HepG2 (cell line): ENCODE data around the gene INHBC. TPM values are rescaled to one million over a fixed set of nuclear protein-coding genes. Genes with fewer than 3 reads are reported as not detected.

Source experiments
- ATAC-seq: fragments of 200-7000 bp; cut with Tn5 transposase; 3 replicates; pipeline ENCODE4 v1.9.1; 2020; ENCODE audit warnings: mild to moderate bottlenecking, moderate library complexity
- BruUV-seq: library from RNA; stranded (reverse); fragments of 400-500 nt; replicated peaks from 2 replicates; lab custom pipeline; 2021; lab: Mats Ljungman, UMichigan
- CTCF ChIA-PET: fragments of 300-600 bp; formaldehyde crosslinking; extraction: SDS; loops from one replicate; lab custom pipeline; 2021; ENCODE audit warnings: low total read pairs, inconsistent platforms, low intra/inter-chr PET ratio; lab: Yijun Ruan, JAX
- POLR2A ChIA-PET: fragments of 350-600 bp; sonication (Branson Sonifier 250); formaldehyde crosslinking; loops from one replicate; lab custom pipeline; 2020; ENCODE audit warnings: antibody characterized with exemption, inconsistent platforms; lab: Yijun Ruan, JAX
- DNase-seq: peaks from one replicate; pipeline ENCODE4 v3.0.0-alpha.2; 2015; ENCODE audit warnings: low spot score
- FAIRE-seq: peaks from 3 replicates; lab custom pipeline; 2011; peaks lifted over from hg19 to GRCh38; lab: Jason Lieb, UNC
- H2AFZ ChIP-seq: one replicate; pipeline ENCODE4 v1.6.1; 2011; ENCODE audit warnings: low read length, inconsistent platforms
- H3K27ac ChIP-seq: fragments of 300-600 bp; 3 replicates; pipeline ENCODE4 v1.8.0; 2011; ENCODE audit warnings: mixed run types, mild to moderate bottlenecking, mixed read lengths, low read length, inconsistent platforms; ENCODE audit not compliant: insufficient read depth; ENCODE audit errors: extremely low read length
- H3K27me3 ChIP-seq, 2 experiments: fragments of 200-600 bp in 1 of 2; 2 replicates in 1 of 2; 3 replicates in 1 of 2; pipeline versions ENCODE4 v1.6.0 to v1.8.0; 2011; ENCODE audit warnings: low read length in 2 of 2, mild to moderate bottlenecking in 2 of 2, moderate library complexity in 2 of 2, inconsistent platforms in 1 of 2; ENCODE audit not compliant: insufficient read depth in 2 of 2, control insufficient read depth in 1 of 2
- H3K36me3 ChIP-seq, 2 experiments: fragments of 200-600 bp in 1 of 2; replicated peaks in 1 of 2; 2 replicates in 1 of 2; 3 replicates in 1 of 2; pipeline versions ENCODE4 v1.5.1 to v1.8.0; 2011; ENCODE audit warnings: low read length in 2 of 2, inconsistent platforms in 1 of 2; ENCODE audit not compliant: insufficient read depth in 2 of 2, control insufficient read depth in 1 of 2
- H3K4me1 ChIP-seq: 2 replicates; pipeline ENCODE4 v1.5.1; 2012; ENCODE audit warnings: low read length, inconsistent platforms; ENCODE audit not compliant: insufficient read depth
- H3K4me2 ChIP-seq: 2 replicates; pipeline ENCODE4 v1.6.0; 2011; ENCODE audit warnings: low read depth, low read length, inconsistent platforms
- H3K4me3 ChIP-seq, 3 experiments: fragments of 200-600 bp in 1 of 3; sonication (generic), shearing (Covaris generic) in 1 of 3; replicated peaks in 1 of 3; 2 replicates each; pipeline ENCODE4 v1.5.1; 2011 to 2016; ENCODE audit warnings: low read length in 3 of 3, inconsistent platforms in 2 of 3, low read depth in 2 of 3, mild to moderate bottlenecking in 2 of 3, control low read depth in 1 of 3, mixed read lengths in 1 of 3; ENCODE audit not compliant: insufficient read depth in 1 of 3
- H3K79me2 ChIP-seq: one replicate; pipeline ENCODE4 v1.6.1; 2011; ENCODE audit warnings: low read length, inconsistent platforms; ENCODE audit not compliant: insufficient read depth
- H3K9ac ChIP-seq: 2 replicates; pipeline ENCODE4 v1.6.0; 2011; ENCODE audit warnings: mild to moderate bottlenecking, low read depth, low read length, inconsistent platforms; ENCODE audit not compliant: insufficient read depth
- H3K9me3 ChIP-seq: 2 replicates; pipeline ENCODE4 v1.5.1; 2012; ENCODE audit warnings: mild to moderate bottlenecking, low read length
- H4K20me1 ChIP-seq: 2 replicates; pipeline ENCODE4 v1.6.0; 2011; ENCODE audit warnings: inconsistent platforms, mild to moderate bottlenecking, low read length, moderate library complexity; ENCODE audit not compliant: insufficient read depth
- ETV5 ChIP-seq: IDR thresholded peaks from 2 replicates; pipeline ENCODE4 v1.6.1; 2018; ENCODE audit warnings: missing biosample characterization, missing genetic modification reagents, inconsistent platforms, borderline replicate concordance
- GTF2F1 ChIP-seq: fragments of 150-350 bp; IDR thresholded peaks from 2 replicates; pipeline ENCODE4 v1.6.1; 2014; ENCODE audit warnings: low read length
- IRX3 ChIP-seq: sonication (generic); formaldehyde crosslinking; IDR thresholded peaks from 2 replicates; pipeline ENCODE4 v1.8.1; 2023; ENCODE audit warnings: mild to moderate bottlenecking, low read depth, missing genetic modification reagents, borderline replicate concordance
- LCORL ChIP-seq, 2 experiments: fragments of 450-650 bp in 1 of 2; sonication (generic) in 1 of 2; formaldehyde crosslinking in 1 of 2; IDR thresholded peaks; 2 replicates each; pipeline versions ENCODE4 v1.5.0 to v1.6.1; 2017 to 2020; ENCODE audit warnings: antibody characterized with exemption in 1 of 2, missing genetic modification reagents in 1 of 2
- MXI1 ChIP-seq: IDR thresholded peaks from 3 replicates; pipeline ENCODE4 v1.6.1; 2012; ENCODE audit warnings: low read depth, low read length, inconsistent platforms, borderline replicate concordance
- RARG ChIP-seq: sonication (generic); formaldehyde crosslinking; IDR thresholded peaks from 2 replicates; pipeline ENCODE4 v1.4.0; 2020; ENCODE audit warnings: low read depth, mild to moderate bottlenecking, missing genetic modification reagents
- RFXAP ChIP-seq: sonication (generic); formaldehyde crosslinking; IDR thresholded peaks from 2 replicates; pipeline ENCODE4 v1.4.0; 2020; ENCODE audit warnings: missing genetic modification reagents, borderline replicate concordance
- ZMAT3 ChIP-seq: sonication (generic); formaldehyde crosslinking; conservative IDR thresholded peaks from 2 replicates; pipeline ENCODE4 v1.7.0; 2021; ENCODE audit warnings: missing genetic modification reagents
- ZNF292 ChIP-seq: sonication (generic); formaldehyde crosslinking; IDR thresholded peaks from 2 replicates; pipeline ENCODE4 v1.8.1; 2022; ENCODE audit warnings: mild to moderate bottlenecking, low read depth, missing genetic modification reagents, borderline replicate concordance
- ZNF709 ChIP-seq: sonication (generic); formaldehyde crosslinking; IDR thresholded peaks from 2 replicates; pipeline ENCODE4 v1.5.0; 2020; ENCODE audit warnings: mild to moderate bottlenecking, missing genetic modification reagents
- WGBS: methylation state at CpG from one replicate; pipeline ENCODE4 v1.1.6; 2017; ENCODE audit warnings: low lambda C conversion rate; 5-methylcytosine and 5-hydroxymethylcytosine counted together
- in situ Hi-C: cut with HindIII; loops from 2 replicates; pipeline ENCODE4 v1.10.0; 2017; ENCODE audit warnings: low pct_unique_long_range_greater_than_20kb; ENCODE audit not compliant: extremely low pct_ligation_motif_present
- intact Hi-C: fragments of 100-400 bp; cut with micrococcal nuclease; formaldehyde crosslinking; loops from one replicate; pipeline ENCODE4 v1.10.0; 2022; ENCODE audit not compliant: unreplicated experiment
- polyA plus RNA-seq, 8 experiments: library from polyadenylated mRNA; depleted of rRNA in 3 of 8; stranded (reverse) in 7 of 8; unstranded in 1 of 8; fragments of >200 nt; fragmentation: Illumina TruSeq in 4 of 8; extraction: Trizol in 4 of 8; gene quantifications; 2 replicates each; pipeline versions ENCODE4 v1.2.1 to v1.2.3, GENCODE V29; 2011 to 2016; ENCODE audit warnings: low read depth in 4 of 8, missing spikeins in 1 of 8, mixed read lengths in 1 of 8; ENCODE audit not compliant: insufficient read depth in 1 of 8
- total RNA-seq, 5 experiments: library from RNA; depleted of rRNA; stranded (reverse); fragments of >200 nt; fragmentation: Illumina TruSeq; extraction: Trizol; gene quantifications; 2 replicates each; pipeline ENCODE4 v1.2.3, GENCODE V29; 2016; ENCODE audit warnings: low read depth in 1 of 5
- TF ChIP-seq, protein P1 (sequence below), 2 experiments: sonication (generic) in 1 of 2; formaldehyde crosslinking in 1 of 2; IDR thresholded peaks; 2 replicates each; pipeline versions ENCODE4 v1.4.0 to v1.6.1; 2018 to 2020; ENCODE audit warnings: missing genetic modification reagents in 2 of 2, borderline replicate concordance in 1 of 2, low read depth in 1 of 2, mild to moderate bottlenecking in 1 of 2, missing biosample characterization in 1 of 2
- TF ChIP-seq, protein P2 (sequence below): sonication (generic); formaldehyde crosslinking; IDR thresholded peaks from 2 replicates; pipeline ENCODE4 v1.5.0; 2020; ENCODE audit warnings: mild to moderate bottlenecking, missing genetic modification reagents
- TF ChIP-seq, protein P3 (sequence below): IDR thresholded peaks from 2 replicates; pipeline ENCODE4 v1.6.1; 2016

The INHBC gene
- total and polyA plus RNA-seq, 2 of the 13 experiments (the other 11 are each of a cell fraction or from before 2014, with no cell fraction given) = 1.8 to 13.8 TPM

DNA sequence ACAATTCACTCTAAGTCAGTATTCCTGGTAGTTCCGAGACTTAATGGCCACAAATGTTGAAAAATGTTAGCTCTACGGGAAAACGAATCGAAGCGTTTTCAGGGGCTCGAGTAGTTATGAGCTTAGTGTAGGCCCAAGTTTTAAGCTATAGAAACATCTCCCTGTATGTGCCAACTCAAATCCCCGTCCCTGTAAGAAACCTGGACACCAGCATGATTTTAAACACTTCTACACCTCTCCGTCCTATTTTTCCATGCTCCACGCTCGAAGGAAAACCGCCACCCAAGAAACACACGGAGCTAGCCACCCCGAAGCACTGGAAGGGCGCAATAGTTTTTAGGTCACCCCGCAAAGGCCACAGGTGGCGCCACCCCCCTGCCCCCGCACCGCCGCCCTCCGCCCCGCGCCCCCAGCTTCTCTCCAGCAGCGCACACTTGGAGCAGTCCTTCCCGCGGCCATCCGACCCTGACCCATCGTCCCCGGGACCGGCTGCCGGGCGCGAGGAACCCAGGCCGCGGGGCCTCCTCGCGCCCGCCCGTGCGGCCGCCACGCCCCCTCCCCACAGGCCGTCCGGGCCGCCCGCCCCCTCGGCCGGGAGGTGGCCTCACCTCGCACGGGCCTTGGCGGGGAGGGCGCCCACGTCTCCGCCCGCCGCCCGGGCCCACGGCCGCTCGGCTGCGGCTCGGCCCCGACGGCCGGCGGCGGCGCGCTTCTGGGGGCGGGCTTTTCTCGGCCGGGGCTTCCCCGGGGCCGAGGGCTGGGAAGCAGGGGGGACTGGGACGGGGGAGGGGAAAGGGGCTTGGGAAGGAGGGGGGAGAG lies 4.3 kb upstream of the INHBC start:
- H2AFZ ChIP-seq = no peak overlapping the region
- DNase-seq (no peak), FAIRE-seq (no peak), ATAC-seq (peak; percentile 63)
- no peaks in the 10 kb centered on the region for H4K20me1 ChIP-seq
- peak overlapping the region; percentile 89 for H3K9ac ChIP-seq
- in situ Hi-C loops = no loop called here
- peak overlapping the region; percentile 88 for H3K27ac ChIP-seq
- ChIA-PET CTCF (no interaction called here), POLR2A (interaction anchor here (0.5 to 2.1 kb wide), 7 partner anchors 10 to 204 kb away, joined by 3 to 35 read pairs (median 4); partner anchors contain the start of genes GLI1 and INHBE)
- peaks cover 42% of the 10 kb centered on the region for H3K4me1 ChIP-seq
- peak overlapping the region; percentile 63 to 77 (median 73) for H3K4me3 ChIP-seq
- H3K4me2 ChIP-seq = peak overlapping the region; percentile 75
- intact Hi-C loops = no loop called here
- no peaks in the 10 kb centered on the region; a peak in 1 of 5 replicates for H3K27me3 ChIP-seq
- under 1% methylated on average over 48 of the region's 74 CpGs for WGBS
- no TSS peak for BruUV-seq
- H3K79me2 ChIP-seq = peaks cover 14% of the 10 kb centered on the region
- no peaks in the 10 kb centered on the region for H3K36me3 ChIP-seq
- H3K9me3 ChIP-seq = no peaks in the 10 kb centered on the region
- TF ChIP-seq ZMAT3 (0 out of 2 replicates have a peak, but pooled peaks have one; percentile 26), RARG (CRISPR knock-in tag) (no peak), GTF2F1 (0 out of 2 replicates have a peak, but pooled peaks have one; percentile 20), MXI1 (peak; percentile 24; the same call in 1 of the 3 replicates), RFXAP (CRISPR knock-in tag) (0 out of 2 replicates have a peak, but pooled peaks have one; percentile 2), ZNF292 (CRISPR knock-in tag) (no peak), ETV5 (CRISPR knock-in tag) (no peak), IRX3 (CRISPR knock-in tag) (0 out of 2 replicates have a peak, but pooled peaks have one; percentile 17), LCORL (IDR thresholded peaks at IDR 0.05) (no peak), LCORL (CRISPR knock-in tag; IDR thresholded peaks at IDR 0.05) (0 out of 2 replicates have a peak, but pooled peaks have one; percentile 30), ZNF709 (0 out of 2 replicates have a peak, but pooled peaks have one; percentile 28)
- TF ChIP-seq, protein P1, sequence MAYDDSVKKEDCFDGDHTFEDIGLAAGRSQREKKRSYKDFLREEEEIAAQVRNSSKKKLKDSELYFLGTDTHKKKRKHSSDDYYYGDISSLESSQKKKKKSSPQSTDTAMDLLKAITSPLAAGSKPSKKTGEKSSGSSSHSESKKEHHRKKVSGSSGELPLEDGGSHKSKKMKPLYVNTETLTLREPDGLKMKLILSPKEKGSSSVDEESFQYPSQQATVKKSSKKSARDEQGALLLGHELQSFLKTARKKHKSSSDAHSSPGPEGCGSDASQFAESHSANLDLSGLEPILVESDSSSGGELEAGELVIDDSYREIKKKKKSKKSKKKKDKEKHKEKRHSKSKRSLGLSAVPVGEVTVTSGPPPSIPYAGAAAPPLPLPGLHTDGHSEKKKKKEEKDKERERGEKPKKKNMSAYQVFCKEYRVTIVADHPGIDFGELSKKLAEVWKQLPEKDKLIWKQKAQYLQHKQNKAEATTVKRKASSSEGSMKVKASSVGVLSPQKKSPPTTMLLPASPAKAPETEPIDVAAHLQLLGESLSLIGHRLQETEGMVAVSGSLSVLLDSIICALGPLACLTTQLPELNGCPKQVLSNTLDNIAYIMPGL (CRISPR knock-in tag; IDR thresholded peaks at IDR 0.05; ENCODE audit: borderline replicate concordance in 1 of 2, low read depth in 1 of 2) = peak in 1 of 2 experiments; percentile 15; a peak in 2 of 4 replicates
- TF ChIP-seq, protein P2, sequence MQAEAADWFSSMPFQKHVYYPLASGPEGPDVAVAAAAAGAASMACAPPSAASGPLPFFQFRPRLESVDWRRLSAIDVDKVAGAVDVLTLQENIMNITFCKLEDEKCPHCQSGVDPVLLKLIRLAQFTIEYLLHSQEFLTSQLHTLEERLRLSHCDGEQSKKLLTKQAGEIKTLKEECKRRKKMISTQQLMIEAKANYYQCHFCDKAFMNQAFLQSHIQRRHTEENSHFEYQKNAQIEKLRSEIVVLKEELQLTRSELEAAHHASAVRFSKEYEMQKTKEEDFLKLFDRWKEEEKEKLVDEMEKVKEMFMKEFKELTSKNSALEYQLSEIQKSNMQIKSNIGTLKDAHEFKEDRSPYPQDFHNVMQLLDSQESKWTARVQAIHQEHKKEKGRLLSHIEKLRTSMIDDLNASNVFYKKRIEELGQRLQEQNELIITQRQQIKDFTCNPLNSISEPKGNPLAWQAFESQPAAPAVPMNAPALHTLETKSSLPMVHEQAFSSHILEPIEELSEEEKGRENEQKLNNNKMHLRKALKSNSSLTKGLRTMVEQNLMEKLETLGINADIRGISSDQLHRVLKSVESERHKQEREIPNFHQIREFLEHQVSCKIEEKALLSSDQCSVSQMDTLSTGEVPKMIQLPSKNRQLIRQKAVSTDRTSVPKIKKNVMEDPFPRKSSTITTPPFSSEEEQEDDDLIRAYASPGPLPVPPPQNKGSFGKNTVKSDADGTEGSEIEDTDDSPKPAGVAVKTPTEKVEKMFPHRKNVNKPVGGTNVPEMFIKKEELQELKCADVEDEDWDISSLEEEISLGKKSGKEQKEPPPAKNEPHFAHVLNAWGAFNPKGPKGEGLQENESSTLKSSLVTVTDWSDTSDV = no peak
- TF ChIP-seq, protein P3, sequence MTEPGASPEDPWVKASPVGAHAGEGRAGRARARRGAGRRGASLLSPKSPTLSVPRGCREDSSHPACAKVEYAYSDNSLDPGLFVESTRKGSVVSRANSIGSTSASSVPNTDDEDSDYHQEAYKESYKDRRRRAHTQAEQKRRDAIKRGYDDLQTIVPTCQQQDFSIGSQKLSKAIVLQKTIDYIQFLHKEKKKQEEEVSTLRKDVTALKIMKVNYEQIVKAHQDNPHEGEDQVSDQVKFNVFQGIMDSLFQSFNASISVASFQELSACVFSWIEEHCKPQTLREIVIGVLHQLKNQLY = peak; percentile 17; the same call in 1 of the 2 replicates
